ENCODE results near the gene FIG4.
"Not testable (repeated sequence)": the region's sequence is repeated elsewhere in the genome, so short reads cannot be mapped to it uniquely, and the experiment has no call there.

- not testable (repeated sequence) for TF ChIP-seq EP300 (IDR thresholded peaks at IDR 0.05); CTCF (IDR thresholded peaks at IDR 0.05); POLR2A (IDR thresholded peaks at IDR 0.05; ENCODE audit: low read depth)
Measured at GRCh38 chr6:109831352-109831751, 140.3 kb downstream of the FIG4 start.
